HepG2 (cell line): Measurements from ENCODE around the gene SALL4. TPM values are rescaled to one million over a fixed set of nuclear protein-coding genes. Genes with fewer than 3 reads are reported as not detected.

ENCODE experiments used
- AGO1 ChIP-seq: fragments of 200-400 bp; formaldehyde crosslinking; IDR thresholded peaks from 2 replicates; pipeline ENCODE4 v1.6.1; 2017; ENCODE audit warnings: mild to moderate bottlenecking, low read depth, low read length, moderate library complexity; ENCODE audit not compliant: poor library complexity, severe bottlenecking
- CEBPG ChIP-seq: IDR thresholded peaks from 2 replicates; pipeline ENCODE4 v1.6.1; 2016
- FOXO1 ChIP-seq: sonication (generic); formaldehyde crosslinking; IDR thresholded peaks from 2 replicates; pipeline ENCODE4 v1.4.0; 2020; ENCODE audit warnings: missing genetic modification reagents
- HNRNPUL1 ChIP-seq: fragments of 200-400 bp; formaldehyde crosslinking; IDR thresholded peaks from 2 replicates; pipeline ENCODE4 v1.6.1; 2017; ENCODE audit warnings: low read depth, mild to moderate bottlenecking, low read length, moderate library complexity
- PITX1 ChIP-seq: sonication (generic); formaldehyde crosslinking; IDR thresholded peaks from 2 replicates; pipeline ENCODE4 v1.5.1; 2020; ENCODE audit warnings: mild to moderate bottlenecking, missing genetic modification reagents
- POLR2G ChIP-seq: fragments of 200-400 bp; formaldehyde crosslinking; IDR thresholded peaks from 2 replicates; pipeline ENCODE4 v1.6.1; 2018; ENCODE audit warnings: mild to moderate bottlenecking, low read depth, low read length, moderate library complexity
- RBAK ChIP-seq: sonication (generic); formaldehyde crosslinking; IDR thresholded peaks from 2 replicates; pipeline ENCODE4 v1.5.1; 2020; ENCODE audit warnings: mild to moderate bottlenecking, missing genetic modification reagents
- SAP130 ChIP-seq: IDR thresholded peaks from 2 replicates; pipeline ENCODE4 v1.6.1; 2016; ENCODE audit warnings: low read depth
- ZBTB1 ChIP-seq: sonication (generic); formaldehyde crosslinking; IDR thresholded peaks from 2 replicates; pipeline ENCODE4 v1.4.0; 2020; ENCODE audit warnings: missing genetic modification reagents, borderline replicate concordance
- ZBTB7B ChIP-seq: sonication (generic); formaldehyde crosslinking; IDR thresholded peaks from 2 replicates; pipeline ENCODE4 v1.4.0; 2020; ENCODE audit warnings: missing genetic modification reagents
- ZNF605 ChIP-seq: sonication (generic); formaldehyde crosslinking; IDR thresholded peaks from 2 replicates; pipeline ENCODE4 v1.8.0; 2022; ENCODE audit warnings: mild to moderate bottlenecking, missing genetic modification reagents
- polyA plus RNA-seq, 8 experiments: library from polyadenylated mRNA; depleted of rRNA in 3 of 8; stranded (reverse) in 7 of 8; unstranded in 1 of 8; fragments of >200 nt; fragmentation: Illumina TruSeq in 4 of 8; extraction: Trizol in 4 of 8; gene quantifications; 2 replicates each; pipeline versions ENCODE4 v1.2.1 to v1.2.3, GENCODE V29; 2011 to 2016; ENCODE audit warnings: low read depth in 4 of 8, missing spikeins in 1 of 8, mixed read lengths in 1 of 8; ENCODE audit not compliant: insufficient read depth in 1 of 8
- total RNA-seq, 5 experiments: library from RNA; depleted of rRNA; stranded (reverse); fragments of >200 nt; fragmentation: Illumina TruSeq; extraction: Trizol; gene quantifications; 2 replicates each; pipeline ENCODE4 v1.2.3, GENCODE V29; 2016; ENCODE audit warnings: low read depth in 1 of 5
- TF ChIP-seq, protein P1 (sequence below): sonication (generic); formaldehyde crosslinking; IDR thresholded peaks from 2 replicates; pipeline ENCODE4 v1.5.1; 2020; ENCODE audit warnings: mild to moderate bottlenecking, moderate library complexity, missing genetic modification reagents
- TF ChIP-seq, protein P2 (sequence below): sonication (generic); formaldehyde crosslinking; IDR thresholded peaks from 2 replicates; pipeline ENCODE4 v1.5.0; 2020; ENCODE audit warnings: mild to moderate bottlenecking, missing genetic modification reagents, borderline replicate concordance
- TF ChIP-seq, protein P3 (sequence below): sonication (generic); formaldehyde crosslinking; IDR thresholded peaks from 2 replicates; pipeline ENCODE4 v1.5.0; 2020; ENCODE audit warnings: mild to moderate bottlenecking, missing genetic modification reagents, moderate library complexity
- TF ChIP-seq, protein P4 (sequence below): sonication (generic); formaldehyde crosslinking; IDR thresholded peaks from 2 replicates; pipeline ENCODE4 v1.4.0; 2020; ENCODE audit warnings: missing genetic modification reagents
- TF ChIP-seq, protein P5 (sequence below): sonication (generic); formaldehyde crosslinking; IDR thresholded peaks from 2 replicates; pipeline ENCODE4 v1.4.0; 2020; ENCODE audit warnings: missing genetic modification reagents, borderline replicate concordance

The SALL4 gene
- total and polyA plus RNA-seq, 2 of the 13 experiments (the other 11 are each of a cell fraction or from before 2014, with no cell fraction given), result 0.33 to 1.8 TPM

DNA sequence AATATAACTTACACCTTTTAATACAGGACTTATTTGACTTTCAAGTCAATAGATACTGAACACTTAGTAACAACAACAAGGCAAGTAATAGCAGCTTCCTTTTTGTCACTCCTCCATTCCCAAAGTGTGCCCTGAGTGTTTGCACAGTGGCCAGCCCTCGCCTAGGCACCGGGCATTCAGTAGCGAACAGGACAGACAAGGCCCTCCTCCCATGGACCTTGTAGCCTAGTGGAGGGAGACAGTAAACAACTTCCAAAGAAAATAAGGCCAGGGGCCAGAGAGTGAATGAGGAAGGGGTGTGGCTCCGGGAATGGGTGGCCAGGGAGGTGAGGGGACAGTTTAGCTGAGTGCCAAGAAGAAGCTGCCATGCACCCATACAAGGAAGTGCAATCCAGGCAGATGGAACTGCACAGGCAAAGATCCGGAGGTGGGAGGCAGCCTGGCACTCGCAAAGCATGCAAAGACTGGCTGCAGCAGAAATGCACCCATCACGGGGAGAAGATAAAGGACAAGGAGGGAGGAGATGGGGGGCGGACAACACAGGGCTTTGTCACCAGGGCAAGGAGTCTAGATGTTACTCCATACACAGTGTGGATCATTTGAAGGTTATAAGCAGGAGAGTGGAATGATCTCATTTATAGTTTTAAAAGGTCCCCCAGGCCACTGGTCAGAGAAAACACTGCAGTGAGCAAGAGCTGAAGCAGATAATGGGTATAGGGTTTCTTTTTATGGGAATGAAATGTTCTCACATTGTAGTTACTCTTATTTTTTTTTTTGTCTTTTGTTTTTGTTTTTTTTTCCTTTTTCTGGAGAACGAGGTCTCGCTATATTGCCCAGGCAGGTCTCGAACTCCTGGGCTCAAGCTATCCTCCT, 66.4 kb downstream of the SALL4 start (continued):
- TF ChIP-seq AGO1, result no peak
- TF ChIP-seq HNRNPUL1, result no peak
- TF ChIP-seq, protein P1, sequence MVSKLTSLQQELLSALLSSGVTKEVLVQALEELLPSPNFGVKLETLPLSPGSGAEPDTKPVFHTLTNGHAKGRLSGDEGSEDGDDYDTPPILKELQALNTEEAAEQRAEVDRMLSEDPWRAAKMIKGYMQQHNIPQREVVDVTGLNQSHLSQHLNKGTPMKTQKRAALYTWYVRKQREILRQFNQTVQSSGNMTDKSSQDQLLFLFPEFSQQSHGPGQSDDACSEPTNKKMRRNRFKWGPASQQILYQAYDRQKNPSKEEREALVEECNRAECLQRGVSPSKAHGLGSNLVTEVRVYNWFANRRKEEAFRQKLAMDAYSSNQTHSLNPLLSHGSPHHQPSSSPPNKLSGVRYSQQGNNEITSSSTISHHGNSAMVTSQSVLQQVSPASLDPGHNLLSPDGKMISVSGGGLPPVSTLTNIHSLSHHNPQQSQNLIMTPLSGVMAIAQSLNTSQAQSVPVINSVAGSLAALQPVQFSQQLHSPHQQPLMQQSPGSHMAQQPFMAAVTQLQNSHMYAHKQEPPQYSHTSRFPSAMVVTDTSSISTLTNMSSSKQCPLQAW, result peak; percentile 94
- TF ChIP-seq RBAK, result no peak
- TF ChIP-seq, protein P2, sequence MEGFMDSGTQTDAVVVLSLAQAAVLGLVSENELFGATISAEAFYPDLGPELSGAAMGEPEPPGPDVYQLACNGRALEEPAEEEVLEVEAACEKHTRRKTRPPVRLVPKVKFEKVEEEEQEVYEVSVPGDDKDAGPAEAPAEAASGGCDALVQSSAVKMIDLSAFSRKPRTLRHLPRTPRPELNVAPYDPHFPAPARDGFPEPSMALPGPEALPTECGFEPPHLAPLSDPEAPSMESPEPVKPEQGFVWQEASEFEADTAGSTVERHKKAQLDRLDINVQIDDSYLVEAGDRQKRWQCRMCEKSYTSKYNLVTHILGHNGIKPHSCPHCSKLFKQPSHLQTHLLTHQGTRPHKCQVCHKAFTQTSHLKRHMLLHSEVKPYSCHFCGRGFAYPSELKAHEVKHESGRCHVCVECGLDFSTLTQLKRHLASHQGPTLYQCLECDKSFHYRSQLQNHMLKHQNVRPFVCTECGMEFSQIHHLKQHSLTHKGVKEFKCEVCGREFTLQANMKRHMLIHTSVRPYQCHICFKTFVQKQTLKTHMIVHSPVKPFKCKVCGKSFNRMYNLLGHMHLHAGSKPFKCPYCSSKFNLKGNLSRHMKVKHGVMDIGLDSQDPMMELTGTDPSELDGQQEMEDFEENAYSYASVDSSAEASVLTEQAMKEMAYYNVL (CRISPR knock-in tag), result peak; percentile 46; the same call in 1 of the 2 replicates
- peak; percentile 47; the same call in 1 of the 2 replicates for TF ChIP-seq PITX1 (CRISPR knock-in tag)
- no peak for TF ChIP-seq ZBTB1 (CRISPR knock-in tag)
- TF ChIP-seq ZBTB7B, result no peak
- TF ChIP-seq, protein P3, sequence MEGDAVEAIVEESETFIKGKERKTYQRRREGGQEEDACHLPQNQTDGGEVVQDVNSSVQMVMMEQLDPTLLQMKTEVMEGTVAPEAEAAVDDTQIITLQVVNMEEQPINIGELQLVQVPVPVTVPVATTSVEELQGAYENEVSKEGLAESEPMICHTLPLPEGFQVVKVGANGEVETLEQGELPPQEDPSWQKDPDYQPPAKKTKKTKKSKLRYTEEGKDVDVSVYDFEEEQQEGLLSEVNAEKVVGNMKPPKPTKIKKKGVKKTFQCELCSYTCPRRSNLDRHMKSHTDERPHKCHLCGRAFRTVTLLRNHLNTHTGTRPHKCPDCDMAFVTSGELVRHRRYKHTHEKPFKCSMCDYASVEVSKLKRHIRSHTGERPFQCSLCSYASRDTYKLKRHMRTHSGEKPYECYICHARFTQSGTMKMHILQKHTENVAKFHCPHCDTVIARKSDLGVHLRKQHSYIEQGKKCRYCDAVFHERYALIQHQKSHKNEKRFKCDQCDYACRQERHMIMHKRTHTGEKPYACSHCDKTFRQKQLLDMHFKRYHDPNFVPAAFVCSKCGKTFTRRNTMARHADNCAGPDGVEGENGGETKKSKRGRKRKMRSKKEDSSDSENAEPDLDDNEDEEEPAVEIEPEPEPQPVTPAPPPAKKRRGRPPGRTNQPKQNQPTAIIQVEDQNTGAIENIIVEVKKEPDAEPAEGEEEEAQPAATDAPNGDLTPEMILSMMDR, result 0 out of 2 replicates have a peak, but pooled peaks have one; percentile 16
- peak; percentile 89; the same call in 1 of the 2 replicates for TF ChIP-seq FOXO1 (CRISPR knock-in tag)
- no peak for TF ChIP-seq CEBPG (CRISPR knock-in tag)
- TF ChIP-seq, protein P4, sequence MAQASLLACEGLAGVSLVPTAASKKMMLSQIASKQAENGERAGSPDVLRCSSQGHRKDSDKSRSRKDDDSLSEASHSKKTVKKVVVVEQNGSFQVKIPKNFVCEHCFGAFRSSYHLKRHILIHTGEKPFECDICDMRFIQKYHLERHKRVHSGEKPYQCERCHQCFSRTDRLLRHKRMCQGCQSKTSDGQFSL (CRISPR knock-in tag), result no peak
- TF ChIP-seq, protein P5, sequence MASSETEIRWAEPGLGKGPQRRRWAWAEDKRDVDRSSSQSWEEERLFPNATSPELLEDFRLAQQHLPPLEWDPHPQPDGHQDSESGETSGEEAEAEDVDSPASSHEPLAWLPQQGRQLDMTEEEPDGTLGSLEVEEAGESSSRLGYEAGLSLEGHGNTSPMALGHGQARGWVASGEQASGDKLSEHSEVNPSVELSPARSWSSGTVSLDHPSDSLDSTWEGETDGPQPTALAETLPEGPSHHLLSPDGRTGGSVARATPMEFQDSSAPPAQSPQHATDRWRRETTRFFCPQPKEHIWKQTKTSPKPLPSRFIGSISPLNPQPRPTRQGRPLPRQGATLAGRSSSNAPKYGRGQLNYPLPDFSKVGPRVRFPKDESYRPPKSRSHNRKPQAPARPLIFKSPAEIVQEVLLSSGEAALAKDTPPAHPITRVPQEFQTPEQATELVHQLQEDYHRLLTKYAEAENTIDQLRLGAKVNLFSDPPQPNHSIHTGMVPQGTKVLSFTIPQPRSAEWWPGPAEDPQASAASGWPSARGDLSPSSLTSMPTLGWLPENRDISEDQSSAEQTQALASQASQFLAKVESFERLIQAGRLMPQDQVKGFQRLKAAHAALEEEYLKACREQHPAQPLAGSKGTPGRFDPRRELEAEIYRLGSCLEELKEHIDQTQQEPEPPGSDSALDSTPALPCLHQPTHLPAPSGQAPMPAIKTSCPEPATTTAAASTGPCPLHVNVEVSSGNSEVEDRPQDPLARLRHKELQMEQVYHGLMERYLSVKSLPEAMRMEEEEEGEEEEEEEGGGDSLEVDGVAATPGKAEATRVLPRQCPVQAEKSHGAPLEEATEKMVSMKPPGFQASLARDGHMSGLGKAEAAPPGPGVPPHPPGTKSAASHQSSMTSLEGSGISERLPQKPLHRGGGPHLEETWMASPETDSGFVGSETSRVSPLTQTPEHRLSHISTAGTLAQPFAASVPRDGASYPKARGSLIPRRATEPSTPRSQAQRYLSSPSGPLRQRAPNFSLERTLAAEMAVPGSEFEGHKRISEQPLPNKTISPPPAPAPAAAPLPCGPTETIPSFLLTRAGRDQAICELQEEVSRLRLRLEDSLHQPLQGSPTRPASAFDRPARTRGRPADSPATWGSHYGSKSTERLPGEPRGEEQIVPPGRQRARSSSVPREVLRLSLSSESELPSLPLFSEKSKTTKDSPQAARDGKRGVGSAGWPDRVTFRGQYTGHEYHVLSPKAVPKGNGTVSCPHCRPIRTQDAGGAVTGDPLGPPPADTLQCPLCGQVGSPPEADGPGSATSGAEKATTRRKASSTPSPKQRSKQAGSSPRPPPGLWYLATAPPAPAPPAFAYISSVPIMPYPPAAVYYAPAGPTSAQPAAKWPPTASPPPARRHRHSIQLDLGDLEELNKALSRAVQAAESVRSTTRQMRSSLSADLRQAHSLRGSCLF (CRISPR knock-in tag), result no peak
- TF ChIP-seq POLR2G, result no peak
- TF ChIP-seq SAP130 (CRISPR knock-in tag), result peak; percentile 63
- no peak for TF ChIP-seq ZNF605 (CRISPR knock-in tag)
